Measurements from ENCODE around the gene PCID2. TPM values are rescaled to one million over a fixed set of nuclear protein-coding genes. Genes with fewer than 3 reads are reported as not detected.

The PCID2 gene
- total and polyA plus RNA-seq, 2 of the 13 experiments (the other 11 are each of a cell fraction or from before 2014, with no cell fraction given) = 65.0 to 111 TPM

- TF ChIP-seq FUBP1 (CRISPR knock-in tag; IDR thresholded peaks at IDR 0.05; ENCODE audit: borderline replicate concordance) (0 out of 2 replicates have a peak, but pooled peaks have one; percentile 76), BRF2 (CRISPR knock-in tag; IDR thresholded peaks at IDR 0.05) (peak; percentile 88), SKIL (CRISPR knock-in tag; IDR thresholded peaks at IDR 0.05; ENCODE audit: borderline replicate concordance) (no peak), SRSF4 (IDR thresholded peaks at IDR 0.05; ENCODE audit: low read depth, low read length, poor library complexity, severe bottlenecking) (no peak), ZNF12 (CRISPR knock-in tag; IDR thresholded peaks at IDR 0.05) (peak; percentile 78), GLMP (CRISPR knock-in tag; IDR thresholded peaks at IDR 0.05; ENCODE audit: borderline replicate concordance) (no peak; the same call in 1 of the 2 replicates), ZFP36L2 (CRISPR knock-in tag; IDR thresholded peaks at IDR 0.05) (no peak; the same call in 1 of the 2 replicates), EZH2 (conservative IDR thresholded peaks at IDR 0.05; ENCODE audit: low read depth, low read length) (no peak), THYN1 (CRISPR knock-in tag; IDR thresholded peaks at IDR 0.05; ENCODE audit: borderline replicate concordance, low read depth) (no peak), PAF1 (CRISPR knock-in tag; IDR thresholded peaks at IDR 0.05) (no peak), ZNF576 (CRISPR knock-in tag; IDR thresholded peaks at IDR 0.05) (no peak), POLR2AphosphoS2 (IDR thresholded peaks at IDR 0.05; ENCODE audit: low read depth, low read length) (no peak), MXD3 (CRISPR knock-in tag; IDR thresholded peaks at IDR 0.05) (peak; percentile 90), GMEB2 (CRISPR knock-in tag; IDR thresholded peaks at IDR 0.05; ENCODE audit: low read depth) (peak; percentile 78), MAFK (conservative IDR thresholded peaks at IDR 0.05 in 1 of 2, IDR thresholded peaks at IDR 0.05 in 1 of 2; ENCODE audit: low read length in 2 of 2) (0 out of 4 replicates have a peak, but pooled peaks of 1 of the 2 experiments have one; percentile 15), TARDBP (CRISPR knock-in tag; IDR thresholded peaks at IDR 0.05) (peak; percentile 95)
These were observed at the start of gene PCID2 (continued) for GRCh38 chr13:113208421-113209335.

All from HepG2 (cell line).